H1 (cell line): ENCODE results near the gene MGST1. TPM values are rescaled to one million over a fixed set of nuclear protein-coding genes. Genes with fewer than 3 reads are reported as not detected.

Source experiments
- CTCF ChIA-PET: fragments of 300-600 bp; sonication (Branson Sonifier 250); formaldehyde crosslinking; loops from one replicate; lab custom pipeline; 2021; ENCODE audit not compliant: partially characterized antibody; lab: Charles Lee
- POLR2A ChIA-PET: fragments of 300-600 bp; sonication (Branson Sonifier 250); formaldehyde crosslinking; loops from one replicate; lab custom pipeline; 2021; ENCODE audit warnings: inconsistent platforms; ENCODE audit not compliant: partially characterized antibody; lab: Charles Lee
- DNase-seq, 2 experiments: peaks; one replicate each; pipeline versions ENCODE4 v3.0.0 to v3.0.0-alpha.2; 2010 to 2022; ENCODE audit warnings: low spot score in 2 of 2, low read depth in 1 of 2, mixed read lengths in 1 of 2
- FAIRE-seq: peaks from 2 replicates; lab custom pipeline; 2011; peaks lifted over from hg19 to GRCh38; lab: Jason Lieb, UNC
- H2AFZ ChIP-seq: 2 replicates; pipeline ENCODE4 v1.8.1; 2012; ENCODE audit warnings: low read length, inconsistent platforms
- H2AK5ac ChIP-seq: 2 replicates; pipeline ENCODE4 v1.6.1; 2013; ENCODE audit warnings: low read depth, low read length
- H2BK120ac ChIP-seq: replicated peaks from 2 replicates; pipeline ENCODE3; 2013; ENCODE audit warnings: low read depth, low read length, inconsistent platforms
- H2BK12ac ChIP-seq: 2 replicates; pipeline ENCODE4 v1.6.1; 2013; ENCODE audit warnings: low read depth, low read length
- H2BK15ac ChIP-seq: 2 replicates; pipeline ENCODE4 v1.6.1; 2013; ENCODE audit warnings: low read length
- H2BK20ac ChIP-seq: 2 replicates; pipeline ENCODE4 v1.6.1; 2013; ENCODE audit warnings: low read length
- H2BK5ac ChIP-seq: 2 replicates; pipeline ENCODE4 v1.6.1; 2013; ENCODE audit warnings: low read depth, low read length
- H3K14ac ChIP-seq: 2 replicates; pipeline ENCODE4 v1.6.1; 2013; ENCODE audit warnings: inconsistent platforms; ENCODE audit not compliant: insufficient read length
- H3K18ac ChIP-seq: 2 replicates; pipeline ENCODE4 v1.6.1; 2013; ENCODE audit warnings: low read length; ENCODE audit errors: extremely low read depth
- H3K23ac ChIP-seq: 2 replicates; pipeline ENCODE4 v1.6.1; 2013; ENCODE audit warnings: inconsistent platforms; ENCODE audit not compliant: insufficient read length
- H3K23me2 ChIP-seq: 2 replicates; pipeline ENCODE4 v1.6.1; 2013; ENCODE audit warnings: low read depth, low read length
- H3K27ac ChIP-seq: 2 replicates; pipeline ENCODE4 v1.6.1; 2011; ENCODE audit warnings: low read depth, low read length, inconsistent platforms
- H3K27me3 ChIP-seq, 4 experiments: replicated peaks in 1 of 4; 1 replicate in 1 of 4; 2 replicates in 3 of 4; pipeline versions ENCODE4 v1.6.1 to v1.8.1; 2011 to 2013; ENCODE audit warnings: low read length in 3 of 4, mild to moderate bottlenecking in 3 of 4, inconsistent platforms in 2 of 4, mixed read lengths in 2 of 4, moderate library complexity in 1 of 4; ENCODE audit not compliant: control insufficient read depth in 3 of 4, insufficient read depth in 3 of 4; ENCODE audit errors: extremely low read depth in 1 of 4
- H3K36me3 ChIP-seq, 4 experiments: 2 replicates each; pipeline versions ENCODE4 v1.6.1 to v1.8.1; 2011 to 2013; ENCODE audit warnings: mild to moderate bottlenecking in 4 of 4, low read length in 3 of 4, moderate library complexity in 2 of 4, control low read depth in 1 of 4, inconsistent platforms in 1 of 4; ENCODE audit not compliant: insufficient read depth in 4 of 4, control insufficient read depth in 2 of 4
- H3K4ac ChIP-seq: replicated peaks from 2 replicates; pipeline ENCODE3; 2013; ENCODE audit warnings: low read length, low read depth, mixed read lengths, inconsistent platforms; ENCODE audit not compliant: insufficient read length
- H3K4me1 ChIP-seq, 4 experiments: replicated peaks in 1 of 4; 1 replicate in 1 of 4; 2 replicates in 3 of 4; pipeline versions ENCODE4 v1.6.1 to v1.8.1; 2011 to 2013; ENCODE audit warnings: low read length in 3 of 4, inconsistent platforms in 2 of 4, mixed read lengths in 1 of 4; ENCODE audit not compliant: insufficient read depth in 4 of 4, control insufficient read depth in 3 of 4
- H3K4me2 ChIP-seq, 2 experiments: 2 replicates each; pipeline versions ENCODE4 v1.6.1 to v1.8.1; 2011 to 2013; ENCODE audit warnings: low read depth in 2 of 2, low read length in 2 of 2, control low read depth in 1 of 2, inconsistent platforms in 1 of 2, mild to moderate bottlenecking in 1 of 2; ENCODE audit not compliant: insufficient read depth in 1 of 2
- H3K4me3 ChIP-seq, 4 experiments: fragments of 200-600, 300-600 bp in 1 of 4; sonication (generic), shearing (Covaris generic), sonication (Bioruptor Twin) in 1 of 4; 2 replicates each; pipeline versions ENCODE4 v1.5.1 to v1.8.1; 2011 to 2016; ENCODE audit warnings: low read length in 4 of 4, low read depth in 3 of 4, control low read depth in 2 of 4, inconsistent platforms in 2 of 4, mild to moderate bottlenecking in 2 of 4, mixed read lengths in 1 of 4, moderate library complexity in 1 of 4; ENCODE audit not compliant: insufficient read depth in 2 of 4; ENCODE audit errors: extremely low read depth in 1 of 4
- H3K56ac ChIP-seq: replicated peaks from 2 replicates; pipeline ENCODE3; 2013; ENCODE audit warnings: low read depth, mild to moderate bottlenecking, mixed read lengths, low read length, inconsistent platforms; ENCODE audit not compliant: insufficient read length
- H3K79me1 ChIP-seq: 2 replicates; pipeline ENCODE4 v1.6.1; 2013; ENCODE audit warnings: low read depth, low read length, control low read depth
- H3K79me2 ChIP-seq, 2 experiments: 2 replicates each; pipeline versions ENCODE4 v1.6.1 to v1.8.1; 2012 to 2013; ENCODE audit warnings: low read length in 2 of 2, mild to moderate bottlenecking in 2 of 2, inconsistent platforms in 1 of 2; ENCODE audit not compliant: insufficient read depth in 2 of 2, control insufficient read depth in 1 of 2
- H3K9ac ChIP-seq, 4 experiments: replicated peaks in 1 of 4; 1 replicate in 1 of 4; 2 replicates in 3 of 4; pipeline versions ENCODE4 v1.6.1 to v1.8.1; 2011 to 2013; ENCODE audit warnings: low read depth in 3 of 4, low read length in 3 of 4, control low read depth in 2 of 4, mild to moderate bottlenecking in 2 of 4, moderate library complexity in 2 of 4, inconsistent platforms in 1 of 4; ENCODE audit errors: extremely low read depth in 1 of 4
- H3K9me3 ChIP-seq, 2 experiments: 2 replicates each; pipeline versions ENCODE4 v1.6.1 to v1.8.1; 2012 to 2013; ENCODE audit warnings: mild to moderate bottlenecking in 2 of 2, moderate library complexity in 2 of 2, control low read depth in 1 of 2, inconsistent platforms in 1 of 2, low read depth in 1 of 2, low read length in 1 of 2, mixed read lengths in 1 of 2; ENCODE audit not compliant: insufficient read depth in 2 of 2
- H4K20me1 ChIP-seq, 2 experiments: replicated peaks in 1 of 2; 2 replicates each; pipeline versions ENCODE3 to v1.8.1; 2011 to 2013; ENCODE audit warnings: inconsistent platforms in 2 of 2, low read length in 2 of 2, mild to moderate bottlenecking in 1 of 2; ENCODE audit not compliant: insufficient read depth in 2 of 2, control insufficient read depth in 1 of 2
- H4K5ac ChIP-seq: 2 replicates; pipeline ENCODE4 v1.6.1; 2013; ENCODE audit warnings: low read length, low read depth, mixed read lengths, inconsistent platforms; ENCODE audit not compliant: insufficient read length
- H4K8ac ChIP-seq: 2 replicates; pipeline ENCODE4 v1.8.0; 2013; ENCODE audit warnings: mild to moderate bottlenecking, moderate library complexity, low read length, inconsistent platforms; ENCODE audit not compliant: insufficient read depth; ENCODE audit errors: extremely low read depth
- H4K91ac ChIP-seq: replicated peaks from 2 replicates; pipeline ENCODE3; 2013; ENCODE audit warnings: low read length, mixed read lengths, inconsistent platforms; ENCODE audit not compliant: insufficient read length
- BRCA1 ChIP-seq: IDR thresholded peaks from 2 replicates; pipeline ENCODE4 v1.6.1; 2012; ENCODE audit warnings: low read depth, low read length, improper control_type of control experiment
- SRF ChIP-seq: IDR thresholded peaks from 2 replicates; pipeline ENCODE4 v1.6.1; 2011; ENCODE audit warnings: mild to moderate bottlenecking, low read depth, low read length, moderate library complexity
- WGBS, 2 experiments: shearing (Covaris generic) in 1 of 2; methylation state at CpG; one replicate each; pipeline versions ENCODE4 v1.1.6 to v1.1.7; 2013 to 2015; ENCODE audit warnings: low lambda C conversion rate in 2 of 2, mixed read lengths in 2 of 2, inconsistent platforms in 1 of 2, low coverage in 1 of 2, missing lambda C conversion rate in 1 of 2; ENCODE audit not compliant: insufficient replicate concordance in 2 of 2, insufficient coverage in 1 of 2, insufficient read length in 1 of 2; ENCODE audit errors: extremely low coverage in 1 of 2, missing lambda C conversion rate in 1 of 2; 5-methylcytosine and 5-hydroxymethylcytosine counted together
- polyA plus RNA-seq, 7 experiments: library from polyadenylated mRNA; depleted of rRNA in 3 of 7; stranded (reverse) in 5 of 7; unstranded in 2 of 7; fragments of >200 nt in 5 of 7; fragments of 200-250 nt in 2 of 7; gene quantifications; 1 replicate in 5 of 7; 2 replicates in 1 of 7; 4 replicates in 1 of 7; pipeline versions ENCODE4 v1.2.1 to v1.2.3, GENCODE V29; 2011 to 2013; ENCODE audit warnings: missing spikeins in 2 of 7, mixed read lengths in 2 of 7
- total RNA-seq: library from RNA; stranded (reverse); fragmentation: NEBNext Ultra II Directional; extraction: Animal tissue kit (Norgen Biotek cat#: 25700); gene quantifications from 2 replicates; pipeline ENCODE4 v1.2.1, GENCODE V29; 2021

MGST1 gene
- total and polyA plus RNA-seq, 2 of the 8 experiments (the other 6 are each of a cell fraction or from before 2014, with no cell fraction given) = 442 to 478 TPM

- Histone ChIP-seq H3K79me1 (peaks cover 4% of the 10 kb centered on the region), H2BK15ac (no peak overlapping the region), H3K9me3 (no peaks in the 10 kb centered on the region), H3K14ac (no peak overlapping the region), H4K91ac (no peak overlapping the region), H3K18ac (no peak overlapping the region), H2BK20ac (no peak overlapping the region), H3K79me2 (peaks cover 22 to 87% of the 10 kb centered on the region in 2 experiments), H3K4me3 (no peak overlapping the region), H2BK120ac (no peak overlapping the region), H3K9ac (no peak overlapping the region), H3K4me2 (0 out of 4 replicates have a peak overlapping the region, but pooled peaks of 1 of the 2 experiments have one; percentile 8), H3K4ac (no peak overlapping the region), H3K23me2 (peaks cover 10% of the 10 kb centered on the region; the same call in 1 of the 2 replicates), H4K8ac (no peak overlapping the region), H2AFZ (no peak overlapping the region), H3K23ac (no peak overlapping the region), H2BK5ac (no peak overlapping the region), H3K56ac (no peak overlapping the region), H3K36me3 (peaks cover 13 to 60% (median 37%) of the 10 kb centered on the region in 4 experiments), H3K27ac (no peak overlapping the region), H4K5ac (no peak overlapping the region), H2BK12ac (no peak overlapping the region), H2AK5ac (no peak overlapping the region), H3K27me3 (peaks cover 0 to 1% (median 0%) of the 10 kb centered on the region in 4 experiments; a peak in 1 of 7 replicates), H4K20me1 (peaks cover 7 to 19% of the 10 kb centered on the region in 2 experiments), H3K4me1 (peaks cover 0 to 4% (median 4%) of the 10 kb centered on the region in 4 experiments; a peak in 5 of 7 replicates)
- POLR2A ChIA-PET = interaction anchor here (0.8 to 1.7 kb wide), 5 partner anchors 9 to 190 kb away, joined by 3 to 7 read pairs (median 3); no protein-coding TSS in a partner anchor
- DNase-seq = no peak
- WGBS, 2 experiments = 85% methylated on average over 1 of the region's 1 CpG; no CpG with 5 or more reads in 1 of the 2 experiments
- no peak for TF ChIP-seq BRCA1
- TF ChIP-seq SRF = 0 out of 2 replicates have a peak, but pooled peaks have one; percentile 4
- CTCF ChIA-PET = interaction anchor here (0.7 to 3.3 kb wide), 5 partner anchors 8 to 240 kb away, joined by 3 to 21 read pairs (median 3); no protein-coding TSS in a partner anchor
- no peak for FAIRE-seq
Observed at GRCh38 chr12:16352481-16352880, 5.0 kb downstream of the MGST1 start.
